K562 (cell line): ENCODE results near the gene RCHY1. TPM values are rescaled to one million over a fixed set of nuclear protein-coding genes. Genes with fewer than 3 reads are reported as not detected.

Experiments
- DNMT1 ChIP-seq: fragments of 450-650 bp; IDR thresholded peaks from 2 replicates; pipeline ENCODE4 v1.6.1; 2016; ENCODE audit warnings: antibody characterized with exemption, mild to moderate bottlenecking
- MGA ChIP-seq: fragments of 450-650 bp; IDR thresholded peaks from 2 replicates; pipeline ENCODE4 v1.6.1; 2016; ENCODE audit warnings: mild to moderate bottlenecking, moderate library complexity
- MLX ChIP-seq, 2 experiments: fragments of 450-650 bp in 1 of 2; sonication (generic) in 1 of 2; formaldehyde crosslinking; conservative IDR thresholded peaks; 2 replicates each; pipeline versions ENCODE4 v1.4.0 to v1.8.1; 2020 to 2022; ENCODE audit warnings: mild to moderate bottlenecking in 1 of 2, missing genetic modification reagents in 1 of 2
- NUFIP1 ChIP-seq: fragments of 450-650 bp; IDR thresholded peaks from 2 replicates; pipeline ENCODE4 v1.6.1; 2018; ENCODE audit not compliant: partially characterized antibody
- PBX2 ChIP-seq, 2 experiments: IDR thresholded peaks in 1 of 2; conservative IDR thresholded peaks in 1 of 2; 2 replicates each; pipeline ENCODE4 v1.6.1; 2016; ENCODE audit warnings: low read depth in 2 of 2, mild to moderate bottlenecking in 1 of 2, missing compliant biosample characterization in 1 of 2, missing genetic modification characterization in 1 of 2, moderate library complexity in 1 of 2
- THAP7 ChIP-seq: fragments of 250-450 bp; sonication (Bioruptor Pico); IDR thresholded peaks from 2 replicates; pipeline ENCODE4 v1.5.0; 2021
- ZNF444 ChIP-seq: fragments of 250-450 bp; sonication (Bioruptor Pico); IDR thresholded peaks from 2 replicates; pipeline ENCODE4 v1.4.0; 2020; ENCODE audit warnings: mild to moderate bottlenecking, moderate library complexity
- ZNF589 ChIP-seq: fragments of 200-800 bp; sonication (Bioruptor generic); IDR thresholded peaks from 2 replicates; pipeline ENCODE4 v1.6.1; 2016; ENCODE audit warnings: low read depth, missing genetic modification characterization, missing compliant biosample characterization
- polyA plus RNA-seq, 8 experiments: library from polyadenylated mRNA; depleted of rRNA in 4 of 8; stranded (reverse) in 5 of 8; unstranded in 3 of 8; fragments of >200 nt; fragmentation: Nextera tagmentation in 2 of 8; fragmentation: Illumina TruSeq in 1 of 8; extraction: Ambion mirVana in 2 of 8; extraction: Trizol in 1 of 8; gene quantifications; 2 replicates each; pipeline versions ENCODE4 v1.2.1 to v1.2.3, GENCODE V29; 2011 to 2014; ENCODE audit warnings: inconsistent platforms in 1 of 8, missing spikeins in 1 of 8
- total RNA-seq, 7 experiments: library from RNA; depleted of rRNA in 6 of 7; stranded (reverse); fragments of >200 nt in 6 of 7; fragmentation: Illumina TruSeq in 2 of 7; extraction: Trizol in 2 of 7; gene quantifications; 2 replicates each; pipeline versions ENCODE4 v1.2.1 to v1.2.3, GENCODE V29; 2011 to 2021; ENCODE audit warnings: low replicate concordance in 1 of 7

Gene RCHY1
- total and polyA plus RNA-seq, 9 of the 15 experiments (the other 6 are each of a cell fraction or from before 2014, with no cell fraction given), result 27.3 to 85.1 (median 45.9) TPM

- no peak for TF ChIP-seq MGA
- no peak; the same call in 1 of the 2 replicates for TF ChIP-seq ZNF589
- no peak for TF ChIP-seq MLX (CRISPR knock-in tag; conservative IDR thresholded peaks at IDR 0.05)
- no peak for TF ChIP-seq DNMT1
- no peak for TF ChIP-seq THAP7 (CRISPR knock-in tag)
- TF ChIP-seq NUFIP1, result no peak
- no peak for TF ChIP-seq ZNF444 (CRISPR knock-in tag)
- no peak for TF ChIP-seq PBX2 (CRISPR knock-in tag; IDR thresholded peaks at IDR 0.05; ENCODE audit: low read depth)
- TF ChIP-seq PBX2 (tag; conservative IDR thresholded peaks at IDR 0.05; ENCODE audit: low read depth), result no peak
These were observed 1.6 kb downstream of the RCHY1 start (continued) for GRCh38 chr4:75512386-75513211.
